Measurements from ENCODE around the gene ADD2.

DNA sequence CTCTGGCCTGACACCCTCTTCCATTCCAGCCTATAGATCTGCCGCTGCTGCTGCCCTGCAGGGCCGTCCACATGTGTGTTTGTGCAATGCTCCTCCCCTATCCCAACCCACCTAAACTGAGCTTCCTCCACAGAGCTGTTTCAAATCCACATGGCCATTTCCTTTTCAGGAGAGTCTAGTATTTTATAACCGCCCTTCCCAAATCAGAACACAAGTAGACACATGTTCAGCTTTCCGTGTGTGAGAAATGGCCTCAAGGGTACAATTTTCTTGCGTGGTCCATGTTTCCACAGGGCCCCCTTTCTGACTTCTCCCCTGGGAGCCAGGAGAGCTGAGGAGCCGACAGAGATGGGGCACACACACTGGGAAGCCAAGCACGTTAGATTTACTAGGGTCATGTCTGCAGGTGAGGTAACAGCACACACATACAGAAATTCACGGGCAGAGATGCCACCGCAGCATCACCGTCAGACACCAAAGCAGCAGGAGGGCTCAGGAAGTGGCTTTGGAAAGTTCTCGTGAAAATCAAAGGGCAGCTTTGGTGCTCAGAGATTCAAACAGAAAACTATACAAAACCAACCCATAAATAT is 111.5 kb downstream of the ADD2 start:
- TF ChIP-seq CTCF (IDR thresholded peaks at IDR 0.05) (no peak), POLR2A (IDR thresholded peaks at IDR 0.05) (no peak)

All from thyroid gland (tissue), 4 donors.